ENCODE measurements around the gene POMC.

Gene POMC

GRCh38 chr2:25123682-25124081 is 44.7 kb downstream of the POMC start:
- H3K9me3 ChIP-seq (ENCODE audit: insufficient read depth, low read depth, low read length): no peaks in the 10 kb centered on the region
- no peaks in the 10 kb centered on the region for H3K79me2 ChIP-seq (ENCODE audit: insufficient read depth, low read length)
- no peaks in the 10 kb centered on the region for H3K9me2 ChIP-seq (replicated peaks; ENCODE audit: low read depth, low read length)
- H3F3A ChIP-seq (ENCODE audit: low read depth): no peaks in the 10 kb centered on the region
- H3K4me2 ChIP-seq (ENCODE audit: low read depth, low read length, poor library complexity, severe bottlenecking): no peak overlapping the region
- H3K9ac ChIP-seq (ENCODE audit: low read depth, low read length, poor library complexity, severe bottlenecking): no peak overlapping the region
- H4K20me1 ChIP-seq (ENCODE audit: insufficient read depth, low read length, poor library complexity, severe bottlenecking): no peaks in the 10 kb centered on the region
- no peak for TF ChIP-seq EZH2phosphoT487 (IDR thresholded peaks at IDR 0.05; ENCODE audit: borderline replicate concordance)
- TF ChIP-seq CTCF (conservative IDR thresholded peaks at IDR 0.05; ENCODE audit: low read length): no peak
- no peak overlapping the region for H3K4me3 ChIP-seq (ENCODE audit: low read length, poor library complexity, severe bottlenecking)
- H3K4me1 ChIP-seq (ENCODE audit: insufficient read depth, low read length, poor library complexity, severe bottlenecking): peaks cover 4% of the 10 kb centered on the region
- no peak overlapping the region for H2AFZ ChIP-seq (ENCODE audit: low read length)
- H3K36me3 ChIP-seq (ENCODE audit: insufficient read depth, low read length): no peaks in the 10 kb centered on the region
- H3K27me3 ChIP-seq (ENCODE audit: insufficient read depth, low read length, poor library complexity, severe bottlenecking): no peaks in the 10 kb centered on the region

- Histone ChIP-seq H4K20me1 (ENCODE audit: insufficient read depth, low read length, poor library complexity, severe bottlenecking) (no peaks in the 10 kb centered on the region), H2AFZ (ENCODE audit: low read length) (no peak overlapping the region), H3K9me2 (replicated peaks; ENCODE audit: low read depth, low read length) (no peaks in the 10 kb centered on the region), H3K4me1 (ENCODE audit: insufficient read depth, low read length, poor library complexity, severe bottlenecking) (peaks cover 4% of the 10 kb centered on the region), H3K36me3 (ENCODE audit: insufficient read depth, low read length) (no peaks in the 10 kb centered on the region), H3K9me3 (ENCODE audit: insufficient read depth, low read depth, low read length) (no peaks in the 10 kb centered on the region), H3K9ac (ENCODE audit: low read depth, low read length, poor library complexity, severe bottlenecking) (no peak overlapping the region), H3K4me3 (ENCODE audit: low read length, poor library complexity, severe bottlenecking) (no peak overlapping the region), H3K4me2 (ENCODE audit: low read depth, low read length, poor library complexity, severe bottlenecking) (no peak overlapping the region), H3F3A (ENCODE audit: low read depth) (no peaks in the 10 kb centered on the region), H3K79me2 (ENCODE audit: insufficient read depth, low read length) (no peaks in the 10 kb centered on the region), H3K27me3 (ENCODE audit: insufficient read depth, low read length, poor library complexity, severe bottlenecking) (no peaks in the 10 kb centered on the region)
- no peak for TF ChIP-seq EZH2phosphoT487 (IDR thresholded peaks at IDR 0.05; ENCODE audit: borderline replicate concordance)
- no peak for TF ChIP-seq CTCF (conservative IDR thresholded peaks at IDR 0.05; ENCODE audit: low read length)
Measured at GRCh38 chr2:25122367-25122766, 46.0 kb downstream of the POMC start.

- no peak overlapping the region for H3K4me3 ChIP-seq (ENCODE audit: low read length, poor library complexity, severe bottlenecking)
- H3K79me2 ChIP-seq (ENCODE audit: insufficient read depth, low read length): no peaks in the 10 kb centered on the region
- TF ChIP-seq EZH2phosphoT487 (IDR thresholded peaks at IDR 0.05; ENCODE audit: borderline replicate concordance): no peak
- TF ChIP-seq CTCF (conservative IDR thresholded peaks at IDR 0.05; ENCODE audit: low read length): no peak
- H2AFZ ChIP-seq (ENCODE audit: low read length): no peak overlapping the region
- no peak overlapping the region for H3K4me2 ChIP-seq (ENCODE audit: low read depth, low read length, poor library complexity, severe bottlenecking)
- no peaks in the 10 kb centered on the region for H3K9me3 ChIP-seq (ENCODE audit: insufficient read depth, low read depth, low read length)
- no peaks in the 10 kb centered on the region for H4K20me1 ChIP-seq (ENCODE audit: insufficient read depth, low read length, poor library complexity, severe bottlenecking)
- H3K4me1 ChIP-seq (ENCODE audit: insufficient read depth, low read length, poor library complexity, severe bottlenecking): peaks cover 4% of the 10 kb centered on the region
- no peaks in the 10 kb centered on the region for H3K36me3 ChIP-seq (ENCODE audit: insufficient read depth, low read length)
- no peaks in the 10 kb centered on the region for H3F3A ChIP-seq (ENCODE audit: low read depth)
- H3K9ac ChIP-seq (ENCODE audit: low read depth, low read length, poor library complexity, severe bottlenecking): no peak overlapping the region
- no peaks in the 10 kb centered on the region for H3K9me2 ChIP-seq (replicated peaks; ENCODE audit: low read depth, low read length)
- no peaks in the 10 kb centered on the region for H3K27me3 ChIP-seq (ENCODE audit: insufficient read depth, low read length, poor library complexity, severe bottlenecking)
Measured at GRCh38 chr2:25119263-25119662, 49.1 kb downstream of the POMC start.

All from Loucy (cell line).